ENCODE results near the gene ZNHIT3. TPM values are rescaled to one million over a fixed set of nuclear protein-coding genes. Genes with fewer than 3 reads are reported as not detected.

The ZNHIT3 gene
- total RNA-seq, 1 donor from 2014 or later, result 33.7 TPM

- Histone ChIP-seq H3K4me3 (ENCODE audit: low read depth, low read length) (peak overlapping the region; percentile 99), H3K36me3 (ENCODE audit: control insufficient read depth, insufficient read depth, low read length) (peaks cover 2% of the 10 kb centered on the region), H3K27me3 (ENCODE audit: control insufficient read depth, insufficient read depth, low read length) (no peaks in the 10 kb centered on the region)
- FAIRE-seq (no peak), DNase-seq (ENCODE audit: low read depth) (peak; percentile 40)
- TF ChIP-seq, protein P1, sequence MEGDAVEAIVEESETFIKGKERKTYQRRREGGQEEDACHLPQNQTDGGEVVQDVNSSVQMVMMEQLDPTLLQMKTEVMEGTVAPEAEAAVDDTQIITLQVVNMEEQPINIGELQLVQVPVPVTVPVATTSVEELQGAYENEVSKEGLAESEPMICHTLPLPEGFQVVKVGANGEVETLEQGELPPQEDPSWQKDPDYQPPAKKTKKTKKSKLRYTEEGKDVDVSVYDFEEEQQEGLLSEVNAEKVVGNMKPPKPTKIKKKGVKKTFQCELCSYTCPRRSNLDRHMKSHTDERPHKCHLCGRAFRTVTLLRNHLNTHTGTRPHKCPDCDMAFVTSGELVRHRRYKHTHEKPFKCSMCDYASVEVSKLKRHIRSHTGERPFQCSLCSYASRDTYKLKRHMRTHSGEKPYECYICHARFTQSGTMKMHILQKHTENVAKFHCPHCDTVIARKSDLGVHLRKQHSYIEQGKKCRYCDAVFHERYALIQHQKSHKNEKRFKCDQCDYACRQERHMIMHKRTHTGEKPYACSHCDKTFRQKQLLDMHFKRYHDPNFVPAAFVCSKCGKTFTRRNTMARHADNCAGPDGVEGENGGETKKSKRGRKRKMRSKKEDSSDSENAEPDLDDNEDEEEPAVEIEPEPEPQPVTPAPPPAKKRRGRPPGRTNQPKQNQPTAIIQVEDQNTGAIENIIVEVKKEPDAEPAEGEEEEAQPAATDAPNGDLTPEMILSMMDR (IDR thresholded peaks at IDR 0.05; ENCODE audit: insufficient read depth, low read length, severe bottlenecking), result no peak
Observed at GRCh38 chr17:36544044-36544306, 57.5 kb downstream of the ZNHIT3 start.

GRCh38 chr17:36544307-36545076 lies 58.0 kb downstream of the ZNHIT3 start, which contains the start of gene GGNBP2:
Gene GGNBP2, plus strand, starts transcription at chr17:36544919. Its CDS starts 806 bp downstream, at chr17:36545725.
- peak; percentile 83 for DNase-seq (ENCODE audit: low read depth)
- no peak for FAIRE-seq
- H3K27me3 ChIP-seq (ENCODE audit: control insufficient read depth, insufficient read depth, low read length), result no peaks in the 10 kb centered on the region
- peak within 1 kb of the TSS; percentile 99 for H3K4me3 ChIP-seq (ENCODE audit: low read depth, low read length)
- H3K36me3 ChIP-seq (ENCODE audit: control insufficient read depth, insufficient read depth, low read length), result peaks cover 2% of the 10 kb centered on the region
- TF ChIP-seq, protein P1 (IDR thresholded peaks at IDR 0.05; ENCODE audit: insufficient read depth, low read length, severe bottlenecking), result no peak

GRCh38 chr17:36545077-36545464 lies 58.6 kb downstream of the ZNHIT3 start:
- DNase-seq (ENCODE audit: low read depth), result no peak
- TF ChIP-seq, protein P1 (IDR thresholded peaks at IDR 0.05; ENCODE audit: insufficient read depth, low read length, severe bottlenecking), result no peak
- H3K36me3 ChIP-seq (ENCODE audit: control insufficient read depth, insufficient read depth, low read length), result peaks cover 2% of the 10 kb centered on the region

More at GRCh38 chr17:36545077-36545464, 58.6 kb downstream of the ZNHIT3 start:
- H3K4me3 ChIP-seq (ENCODE audit: low read depth, low read length), result peak overlapping the region; percentile 99
- no peak for FAIRE-seq
- H3K27me3 ChIP-seq (ENCODE audit: control insufficient read depth, insufficient read depth, low read length), result no peaks in the 10 kb centered on the region

Other genes with a start within 250 kb of the ZNHIT3 start
- gene TBC1D3I, start 222.1 kb upstream of the ZNHIT3 start, total RNA-seq, result 0.13 TPM in 1 of 2 replicates, not detected in the other
- not detected in 2 replicates for gene TBC1D3G, start 162.8 kb upstream of the ZNHIT3 start, total RNA-seq
- gene TBC1D3H, start 98.2 kb upstream of the ZNHIT3 start, total RNA-seq, result not detected in 2 replicates
- gene MYO19, start 48.2 kb downstream of the ZNHIT3 start, total RNA-seq, result 73.5 TPM in 2 replicates
- 7.2 and 9.2 TPM in 2 replicates for gene PIGW, start 48.3 kb downstream of the ZNHIT3 start, total RNA-seq
- 92.6 and 94.3 TPM in 2 replicates for gene GGNBP2, start 58.2 kb downstream of the ZNHIT3 start, total RNA-seq
- 7.9 and 14.8 TPM in 2 replicates for gene DHRS11, start 105.2 kb downstream of the ZNHIT3 start, total RNA-seq
- gene MRM1, start 114.9 kb downstream of the ZNHIT3 start, total RNA-seq, result 3.2 and 6.1 TPM in 2 replicates

All from bronchial epithelial cell (primary cell).